H1 (cell line): ENCODE results near the gene ZDHHC3. TPM values are rescaled to one million over a fixed set of nuclear protein-coding genes. Genes with fewer than 3 reads are reported as not detected.

Experiments
- CBX5 ChIP-seq: fragments of 300-800, 300-1000 bp; sonication (generic); IDR thresholded peaks from 2 replicates; pipeline ENCODE4 v1.7.1; 2016; ENCODE audit warnings: antibody characterized with exemption, low read length, low read depth
- FOSL1 ChIP-seq: IDR thresholded peaks from 2 replicates; pipeline ENCODE4 v1.6.1; 2011; ENCODE audit warnings: mild to moderate bottlenecking, low read depth, low read length, moderate library complexity; ENCODE audit not compliant: insufficient read depth
- NRF1 ChIP-seq: IDR thresholded peaks from 2 replicates; pipeline ENCODE4 v1.6.1; 2011; ENCODE audit warnings: mild to moderate bottlenecking, low read depth, low read length, improper control_type of control experiment
- SIN3A ChIP-seq, 2 experiments: IDR thresholded peaks in 1 of 2; conservative IDR thresholded peaks in 1 of 2; 2 replicates each; pipeline ENCODE4 v1.6.1; 2011 to 2012; ENCODE audit warnings: low read length in 2 of 2, improper control_type of control experiment in 1 of 2, low read depth in 1 of 2, mild to moderate bottlenecking in 1 of 2
- TEAD4 ChIP-seq: IDR thresholded peaks from 2 replicates; pipeline ENCODE4 v1.6.1; 2012; ENCODE audit warnings: low read depth, low read length, inconsistent platforms, mixed read lengths
- YY1 ChIP-seq: IDR thresholded peaks from 2 replicates; pipeline ENCODE4 v1.6.1; 2011; ENCODE audit warnings: low read depth, mild to moderate bottlenecking, low read length
- polyA plus RNA-seq, 7 experiments: library from polyadenylated mRNA; depleted of rRNA in 3 of 7; stranded (reverse) in 5 of 7; unstranded in 2 of 7; fragments of >200 nt in 5 of 7; fragments of 200-250 nt in 2 of 7; gene quantifications; 1 replicate in 5 of 7; 2 replicates in 1 of 7; 4 replicates in 1 of 7; pipeline versions ENCODE4 v1.2.1 to v1.2.3, GENCODE V29; 2011 to 2013; ENCODE audit warnings: missing spikeins in 2 of 7, mixed read lengths in 2 of 7
- total RNA-seq: library from RNA; stranded (reverse); fragmentation: NEBNext Ultra II Directional; extraction: Animal tissue kit (Norgen Biotek cat#: 25700); gene quantifications from 2 replicates; pipeline ENCODE4 v1.2.1, GENCODE V29; 2021
- TF ChIP-seq, protein P1 (sequence below): IDR thresholded peaks from 2 replicates; pipeline ENCODE4 v1.6.1; 2011; ENCODE audit warnings: low read depth, mild to moderate bottlenecking, low read length; ENCODE audit not compliant: insufficient read depth

ZDHHC3 gene
- total and polyA plus RNA-seq, 2 of the 8 experiments (the other 6 are each of a cell fraction or from before 2014, with no cell fraction given) = 77.4 to 88.7 TPM

DNA sequence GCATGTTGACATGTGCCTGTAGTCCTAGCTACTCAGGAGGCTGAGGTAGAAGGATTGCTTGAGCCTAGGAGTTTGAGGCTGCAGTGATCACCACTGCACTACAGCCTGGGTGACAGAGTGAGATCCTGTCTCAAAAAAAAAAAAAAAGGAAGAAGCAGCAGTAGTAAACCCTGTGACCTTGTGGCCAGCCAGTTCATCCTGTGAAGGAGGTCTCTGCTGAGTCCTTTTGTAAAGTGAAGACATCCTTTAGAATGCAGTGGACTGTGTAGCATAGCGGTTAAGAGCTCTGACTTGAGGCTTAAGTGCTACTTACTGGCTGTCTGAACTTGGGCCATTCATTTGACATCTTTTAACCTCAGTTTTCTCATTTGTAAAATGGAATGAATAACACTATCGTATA is 8.4 kb upstream of the ZDHHC3 start (continued):
- TF ChIP-seq, protein P1, sequence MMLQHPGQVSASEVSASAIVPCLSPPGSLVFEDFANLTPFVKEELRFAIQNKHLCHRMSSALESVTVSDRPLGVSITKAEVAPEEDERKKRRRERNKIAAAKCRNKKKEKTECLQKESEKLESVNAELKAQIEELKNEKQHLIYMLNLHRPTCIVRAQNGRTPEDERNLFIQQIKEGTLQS = no peak
- TF ChIP-seq YY1 (no peak), CBX5 (no peak), SIN3A (conservative IDR thresholded peaks at IDR 0.05 in 1 of 2, IDR thresholded peaks at IDR 0.05 in 1 of 2; ENCODE audit: low read depth in 1 of 2, low read length in 2 of 2) (no peak), NRF1 (no peak), FOSL1 (no peak), TEAD4 (no peak)
